ENCODE results near the gene ARRDC2. TPM values are rescaled to one million over a fixed set of nuclear protein-coding genes. Genes with fewer than 3 reads are reported as not detected.

Gene ARRDC2
- total and polyA plus RNA-seq, 2 of the 13 experiments (the other 11 are each of a cell fraction or from before 2014, with no cell fraction given): 2.1 to 3.4 TPM

DNA sequence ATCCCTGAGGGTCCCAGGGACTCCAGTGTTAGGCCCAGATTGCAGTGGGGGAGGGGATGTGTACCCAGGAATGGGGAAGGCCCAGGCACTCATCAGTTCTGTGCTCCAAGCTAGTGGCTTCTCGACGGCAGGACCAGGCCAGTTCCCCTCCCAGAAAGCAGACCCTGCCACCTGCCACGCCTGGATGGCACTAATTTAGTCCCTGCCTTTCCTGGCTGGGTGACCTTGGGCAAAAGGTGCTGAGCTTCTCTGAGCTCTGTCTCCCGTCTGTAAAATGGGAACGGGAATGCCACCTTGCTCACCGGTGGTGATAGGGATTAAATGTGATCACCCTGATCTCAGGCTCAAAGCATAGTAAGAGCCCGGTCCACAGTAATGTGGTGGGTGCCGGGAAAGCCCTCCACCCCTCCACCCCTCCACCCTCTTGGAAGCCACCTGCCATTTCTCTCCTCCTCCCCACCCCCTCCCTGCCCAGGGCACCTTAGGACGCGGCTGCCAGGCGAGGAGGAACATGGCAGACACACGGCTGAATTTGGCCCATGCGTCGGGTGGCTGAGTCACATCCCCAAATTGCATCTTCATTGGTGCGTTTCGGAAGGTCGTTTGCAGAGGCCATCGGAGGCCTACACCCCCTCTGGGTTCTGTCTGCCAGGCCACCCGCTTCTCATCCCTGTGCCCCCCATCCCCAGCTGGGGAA lies 38.7 kb upstream of the ARRDC2 start:
- intact Hi-C loops (cut with micrococcal nuclease; ENCODE audit: unreplicated experiment) (no loop called here), in situ Hi-C loops (cut with HindIII; ENCODE audit: extremely low pct_ligation_motif_present, low pct_unique_long_range_greater_than_20kb) (no loop called here)
- no peaks in the 10 kb centered on the region for H3K9me3 ChIP-seq (ENCODE audit: low read length)
- ATAC-seq (no peak), FAIRE-seq (no peak), DNase-seq (ENCODE audit: low spot score) (no peak)
- H3K9ac ChIP-seq (ENCODE audit: insufficient read depth, low read depth, low read length): no peak overlapping the region
- no peak overlapping the region for H3K27ac ChIP-seq (ENCODE audit: extremely low read length, insufficient read depth, low read length)
- no peak overlapping the region for H3K4me2 ChIP-seq (ENCODE audit: low read depth, low read length)
- TF ChIP-seq ZNF329 (CRISPR knock-in tag; IDR thresholded peaks at IDR 0.05; ENCODE audit: low read depth) (no peak), SP2 (CRISPR knock-in tag; IDR thresholded peaks at IDR 0.05) (no peak), ZNF34 (CRISPR knock-in tag; IDR thresholded peaks at IDR 0.05; ENCODE audit: borderline replicate concordance) (no peak), THAP11 (CRISPR knock-in tag; IDR thresholded peaks at IDR 0.05) (no peak), CBX1 (IDR thresholded peaks at IDR 0.05; ENCODE audit: low read depth) (no peak), SNRNP70 (IDR thresholded peaks at IDR 0.05; ENCODE audit: low read depth, low read length) (no peak), ZNF782 (CRISPR knock-in tag; IDR thresholded peaks at IDR 0.05; ENCODE audit: borderline replicate concordance) (no peak), ZFP36L2 (CRISPR knock-in tag; IDR thresholded peaks at IDR 0.05) (no peak), NRL (CRISPR knock-in tag; IDR thresholded peaks at IDR 0.05; ENCODE audit: borderline replicate concordance) (no peak), ZNF652 (CRISPR knock-in tag; IDR thresholded peaks at IDR 0.05; ENCODE audit: borderline replicate concordance, low read depth) (no peak), ZNF563 (CRISPR knock-in tag; IDR thresholded peaks at IDR 0.05) (no peak), MAFK (conservative IDR thresholded peaks at IDR 0.05 in 1 of 2, IDR thresholded peaks at IDR 0.05 in 1 of 2; ENCODE audit: low read length in 2 of 2) (no peak), HNRNPLL (IDR thresholded peaks at IDR 0.05; ENCODE audit: low read depth, low read length, poor library complexity, severe bottlenecking) (no peak), PPARG (CRISPR knock-in tag; conservative IDR thresholded peaks at IDR 0.05) (no peak), KLF11 (CRISPR knock-in tag; IDR thresholded peaks at IDR 0.05) (no peak)
- TF ChIP-seq, protein P1, sequence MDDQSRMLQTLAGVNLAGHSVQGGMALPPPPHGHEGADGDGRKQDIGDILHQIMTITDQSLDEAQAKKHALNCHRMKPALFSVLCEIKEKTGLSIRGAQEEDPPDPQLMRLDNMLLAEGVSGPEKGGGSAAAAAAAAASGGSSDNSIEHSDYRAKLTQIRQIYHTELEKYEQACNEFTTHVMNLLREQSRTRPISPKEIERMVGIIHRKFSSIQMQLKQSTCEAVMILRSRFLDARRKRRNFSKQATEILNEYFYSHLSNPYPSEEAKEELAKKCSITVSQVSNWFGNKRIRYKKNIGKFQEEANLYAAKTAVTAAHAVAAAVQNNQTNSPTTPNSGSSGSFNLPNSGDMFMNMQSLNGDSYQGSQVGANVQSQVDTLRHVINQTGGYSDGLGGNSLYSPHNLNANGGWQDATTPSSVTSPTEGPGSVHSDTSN (CRISPR knock-in tag; IDR thresholded peaks at IDR 0.05; ENCODE audit: borderline replicate concordance): no peak
- TF ChIP-seq, protein P2, sequence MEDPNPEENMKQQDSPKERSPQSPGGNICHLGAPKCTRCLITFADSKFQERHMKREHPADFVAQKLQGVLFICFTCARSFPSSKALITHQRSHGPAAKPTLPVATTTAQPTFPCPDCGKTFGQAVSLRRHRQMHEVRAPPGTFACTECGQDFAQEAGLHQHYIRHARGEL (CRISPR knock-in tag; IDR thresholded peaks at IDR 0.05): no peak
- TF ChIP-seq, protein P3, sequence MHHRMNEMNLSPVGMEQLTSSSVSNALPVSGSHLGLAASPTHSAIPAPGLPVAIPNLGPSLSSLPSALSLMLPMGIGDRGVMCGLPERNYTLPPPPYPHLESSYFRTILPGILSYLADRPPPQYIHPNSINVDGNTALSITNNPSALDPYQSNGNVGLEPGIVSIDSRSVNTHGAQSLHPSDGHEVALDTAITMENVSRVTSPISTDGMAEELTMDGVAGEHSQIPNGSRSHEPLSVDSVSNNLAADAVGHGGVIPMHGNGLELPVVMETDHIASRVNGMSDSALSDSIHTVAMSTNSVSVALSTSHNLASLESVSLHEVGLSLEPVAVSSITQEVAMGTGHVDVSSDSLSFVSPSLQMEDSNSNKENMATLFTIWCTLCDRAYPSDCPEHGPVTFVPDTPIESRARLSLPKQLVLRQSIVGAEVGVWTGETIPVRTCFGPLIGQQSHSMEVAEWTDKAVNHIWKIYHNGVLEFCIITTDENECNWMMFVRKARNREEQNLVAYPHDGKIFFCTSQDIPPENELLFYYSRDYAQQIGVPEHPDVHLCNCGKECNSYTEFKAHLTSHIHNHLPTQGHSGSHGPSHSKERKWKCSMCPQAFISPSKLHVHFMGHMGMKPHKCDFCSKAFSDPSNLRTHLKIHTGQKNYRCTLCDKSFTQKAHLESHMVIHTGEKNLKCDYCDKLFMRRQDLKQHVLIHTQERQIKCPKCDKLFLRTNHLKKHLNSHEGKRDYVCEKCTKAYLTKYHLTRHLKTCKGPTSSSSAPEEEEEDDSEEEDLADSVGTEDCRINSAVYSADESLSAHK (CRISPR knock-in tag; IDR thresholded peaks at IDR 0.05; ENCODE audit: borderline replicate concordance): no peak
- TF ChIP-seq, protein P4, sequence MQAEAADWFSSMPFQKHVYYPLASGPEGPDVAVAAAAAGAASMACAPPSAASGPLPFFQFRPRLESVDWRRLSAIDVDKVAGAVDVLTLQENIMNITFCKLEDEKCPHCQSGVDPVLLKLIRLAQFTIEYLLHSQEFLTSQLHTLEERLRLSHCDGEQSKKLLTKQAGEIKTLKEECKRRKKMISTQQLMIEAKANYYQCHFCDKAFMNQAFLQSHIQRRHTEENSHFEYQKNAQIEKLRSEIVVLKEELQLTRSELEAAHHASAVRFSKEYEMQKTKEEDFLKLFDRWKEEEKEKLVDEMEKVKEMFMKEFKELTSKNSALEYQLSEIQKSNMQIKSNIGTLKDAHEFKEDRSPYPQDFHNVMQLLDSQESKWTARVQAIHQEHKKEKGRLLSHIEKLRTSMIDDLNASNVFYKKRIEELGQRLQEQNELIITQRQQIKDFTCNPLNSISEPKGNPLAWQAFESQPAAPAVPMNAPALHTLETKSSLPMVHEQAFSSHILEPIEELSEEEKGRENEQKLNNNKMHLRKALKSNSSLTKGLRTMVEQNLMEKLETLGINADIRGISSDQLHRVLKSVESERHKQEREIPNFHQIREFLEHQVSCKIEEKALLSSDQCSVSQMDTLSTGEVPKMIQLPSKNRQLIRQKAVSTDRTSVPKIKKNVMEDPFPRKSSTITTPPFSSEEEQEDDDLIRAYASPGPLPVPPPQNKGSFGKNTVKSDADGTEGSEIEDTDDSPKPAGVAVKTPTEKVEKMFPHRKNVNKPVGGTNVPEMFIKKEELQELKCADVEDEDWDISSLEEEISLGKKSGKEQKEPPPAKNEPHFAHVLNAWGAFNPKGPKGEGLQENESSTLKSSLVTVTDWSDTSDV (CRISPR knock-in tag; IDR thresholded peaks at IDR 0.05): no peak
- no peaks in the 10 kb centered on the region for H3K79me2 ChIP-seq (ENCODE audit: insufficient read depth, low read length)
- H2AFZ ChIP-seq (ENCODE audit: low read length): no peak overlapping the region
- ChIA-PET CTCF (ENCODE audit: low intra/inter-chr PET ratio, low total read pairs) (no interaction called here), POLR2A (no interaction called here)
- H4K20me1 ChIP-seq (ENCODE audit: insufficient read depth, low read length): no peaks in the 10 kb centered on the region
- no TSS peak for BruUV-seq (replicated peaks)
- H3K27me3 ChIP-seq (ENCODE audit: control insufficient read depth in 1 of 2, insufficient read depth in 2 of 2, low read length in 2 of 2): peaks cover 4 to 61% of the 10 kb centered on the region in 2 experiments; a peak in 4 of 5 replicates
- H3K4me3 ChIP-seq (replicated peaks in 1 of 3; ENCODE audit: insufficient read depth in 1 of 3, low read depth in 2 of 3, low read length in 3 of 3): no peak overlapping the region
- H3K4me1 ChIP-seq (ENCODE audit: insufficient read depth, low read length): peaks cover 10% of the 10 kb centered on the region; the same call in 1 of the 2 replicates
- 56% methylated on average over 13 of the region's 19 CpGs for WGBS (ENCODE audit: low lambda C conversion rate)
- H3K36me3 ChIP-seq (replicated peaks in 1 of 2; ENCODE audit: control insufficient read depth in 1 of 2, insufficient read depth in 2 of 2, low read length in 2 of 2): no peaks in the 10 kb centered on the region
